Measurements from ENCODE around the gene SH3BP4. TPM values are rescaled to one million over a fixed set of nuclear protein-coding genes. Genes with fewer than 3 reads are reported as not detected.

Gene SH3BP4
- total and polyA plus RNA-seq, 2 of the 8 experiments (the other 6 are each of a cell fraction or from before 2014, with no cell fraction given) = 28.3 to 35.4 TPM

- Histone ChIP-seq H3K56ac (replicated peaks; ENCODE audit: insufficient read length, low read depth, low read length) (no peak overlapping the region), H3K23me2 (ENCODE audit: low read depth, low read length) (peaks cover 6% of the 10 kb centered on the region), H2BK5ac (ENCODE audit: low read depth, low read length) (peak overlapping the region; percentile 88), H4K20me1 (replicated peaks in 1 of 2; ENCODE audit: control insufficient read depth in 1 of 2, insufficient read depth in 2 of 2, low read length in 2 of 2) (peaks cover 31 to 34% of the 10 kb centered on the region in 2 experiments), H4K8ac (ENCODE audit: extremely low read depth, insufficient read depth, low read length) (peak overlapping the region; percentile 73), H3K4ac (replicated peaks; ENCODE audit: insufficient read length, low read depth, low read length) (peak overlapping the region; percentile 74), H3K4me3 (ENCODE audit: extremely low read depth in 1 of 4, insufficient read depth in 2 of 4, low read depth in 3 of 4, low read length in 4 of 4) (no peak overlapping the region; a peak in 1 of 8 replicates), H3K27ac (ENCODE audit: low read depth, low read length) (no peak overlapping the region; the same call in 1 of the 2 replicates), H3K14ac (ENCODE audit: insufficient read length) (no peak overlapping the region), H3K18ac (ENCODE audit: extremely low read depth, low read length) (peak overlapping the region; percentile 64), H3K79me2 (ENCODE audit: control insufficient read depth in 1 of 2, insufficient read depth in 2 of 2, low read length in 2 of 2) (peaks cover 22 to 94% of the 10 kb centered on the region in 2 experiments), H3K36me3 (ENCODE audit: control insufficient read depth in 2 of 4, insufficient read depth in 4 of 4, low read length in 3 of 4) (peaks cover 0 to 8% (median 0%) of the 10 kb centered on the region in 4 experiments; a peak in 2 of 8 replicates), H4K5ac (ENCODE audit: insufficient read length, low read depth, low read length) (no peak overlapping the region), H3K9me3 (ENCODE audit: insufficient read depth in 2 of 2, low read depth in 1 of 2, low read length in 1 of 2) (no peaks in the 10 kb centered on the region), H3K4me1 (replicated peaks in 1 of 4; ENCODE audit: control insufficient read depth in 3 of 4, insufficient read depth in 4 of 4, low read length in 3 of 4) (peaks cover 0 to 22% (median 12%) of the 10 kb centered on the region in 4 experiments; a peak in 6 of 7 replicates), H2BK120ac (replicated peaks; ENCODE audit: low read depth, low read length) (peak overlapping the region; percentile 48), H2BK20ac (ENCODE audit: low read length) (peak overlapping the region; percentile 77; the same call in 1 of the 2 replicates), H3K27me3 (replicated peaks in 1 of 4; ENCODE audit: control insufficient read depth in 3 of 4, extremely low read depth in 1 of 4, insufficient read depth in 3 of 4, low read length in 3 of 4) (no peaks in the 10 kb centered on the region), H2BK15ac (ENCODE audit: low read length) (peak overlapping the region; percentile 98), H3K4me2 (ENCODE audit: insufficient read depth in 1 of 2, low read depth in 2 of 2, low read length in 2 of 2) (peak overlapping the region; percentile 37 to 45; a peak in 3 of 4 replicates), H2AK5ac (ENCODE audit: low read depth, low read length) (peak overlapping the region; percentile 96), H2AFZ (ENCODE audit: low read length) (no peak overlapping the region), H2BK12ac (ENCODE audit: low read depth, low read length) (peak overlapping the region; percentile 89; the same call in 1 of the 2 replicates), H3K23ac (ENCODE audit: insufficient read length) (no peak overlapping the region), H4K91ac (replicated peaks; ENCODE audit: insufficient read length, low read length) (peak overlapping the region; percentile 95), H3K9ac (replicated peaks in 1 of 4; ENCODE audit: extremely low read depth in 1 of 4, low read depth in 3 of 4, low read length in 3 of 4) (no peak overlapping the region; a peak in 1 of 7 replicates), H3K79me1 (ENCODE audit: low read depth, low read length) (peaks cover 28% of the 10 kb centered on the region)
- POLR2A ChIA-PET (ENCODE audit: partially characterized antibody) = interaction anchor here (1.2 to 1.5 kb wide), 2 partner anchors 8 to 17 kb away, joined by 3 to 4 read pairs; no protein-coding TSS in a partner anchor
- DNase-seq (ENCODE audit: low read depth in 1 of 2, low spot score in 2 of 2) (no peak), FAIRE-seq (no peak)
- WGBS, 2 experiments (ENCODE audit: extremely low coverage in 1 of 2, insufficient coverage in 1 of 2, insufficient read length in 1 of 2, insufficient replicate concordance in 2 of 2, low coverage in 1 of 2, low lambda C conversion rate in 2 of 2, missing lambda C conversion rate in 1 of 2) = 78 to 100% methylated on average over 1 to 17 of the region's 17 CpGs
- CTCF ChIA-PET (ENCODE audit: partially characterized antibody) = interaction anchor here (1.1 to 2.2 kb wide), 3 partner anchors 11 to 20 kb away, joined by 3 to 8 read pairs (median 4); no protein-coding TSS in a partner anchor
- TF ChIP-seq BRCA1 (IDR thresholded peaks at IDR 0.05; ENCODE audit: low read depth, low read length) (no peak), RAD21 (IDR thresholded peaks at IDR 0.05 in 1 of 2, conservative IDR thresholded peaks at IDR 0.05 in 1 of 2; ENCODE audit: low read depth in 2 of 2, low read length in 2 of 2) (no peak), CHD1 (IDR thresholded peaks at IDR 0.05; ENCODE audit: low read depth, low read length) (no peak), NRF1 (IDR thresholded peaks at IDR 0.05; ENCODE audit: low read depth, low read length) (no peak), POLR2AphosphoS5 (IDR thresholded peaks at IDR 0.05; ENCODE audit: low read depth, low read length) (no peak), KDM4A (IDR thresholded peaks at IDR 0.05; ENCODE audit: low read depth, low read length, severe bottlenecking) (no peak), RNF2 (IDR thresholded peaks at IDR 0.05; ENCODE audit: borderline replicate concordance, low read depth, low read length, missing control alignments, poor library complexity, severe bottlenecking) (no peak), SP1 (IDR thresholded peaks at IDR 0.05; ENCODE audit: low read depth, low read length) (no peak), HDAC2 (IDR thresholded peaks at IDR 0.05; ENCODE audit: borderline replicate concordance in 1 of 2, low read depth in 2 of 2, low read length in 2 of 2) (no peak), RBBP5 (IDR thresholded peaks at IDR 0.05; ENCODE audit: borderline replicate concordance, low read depth, low read length) (no peak)
These were observed 17.7 kb downstream of the SH3BP4 start for GRCh38 chr2:234969306-234970098.
